ENCODE results near the gene TMEM238L.

TMEM238L gene

DNA sequence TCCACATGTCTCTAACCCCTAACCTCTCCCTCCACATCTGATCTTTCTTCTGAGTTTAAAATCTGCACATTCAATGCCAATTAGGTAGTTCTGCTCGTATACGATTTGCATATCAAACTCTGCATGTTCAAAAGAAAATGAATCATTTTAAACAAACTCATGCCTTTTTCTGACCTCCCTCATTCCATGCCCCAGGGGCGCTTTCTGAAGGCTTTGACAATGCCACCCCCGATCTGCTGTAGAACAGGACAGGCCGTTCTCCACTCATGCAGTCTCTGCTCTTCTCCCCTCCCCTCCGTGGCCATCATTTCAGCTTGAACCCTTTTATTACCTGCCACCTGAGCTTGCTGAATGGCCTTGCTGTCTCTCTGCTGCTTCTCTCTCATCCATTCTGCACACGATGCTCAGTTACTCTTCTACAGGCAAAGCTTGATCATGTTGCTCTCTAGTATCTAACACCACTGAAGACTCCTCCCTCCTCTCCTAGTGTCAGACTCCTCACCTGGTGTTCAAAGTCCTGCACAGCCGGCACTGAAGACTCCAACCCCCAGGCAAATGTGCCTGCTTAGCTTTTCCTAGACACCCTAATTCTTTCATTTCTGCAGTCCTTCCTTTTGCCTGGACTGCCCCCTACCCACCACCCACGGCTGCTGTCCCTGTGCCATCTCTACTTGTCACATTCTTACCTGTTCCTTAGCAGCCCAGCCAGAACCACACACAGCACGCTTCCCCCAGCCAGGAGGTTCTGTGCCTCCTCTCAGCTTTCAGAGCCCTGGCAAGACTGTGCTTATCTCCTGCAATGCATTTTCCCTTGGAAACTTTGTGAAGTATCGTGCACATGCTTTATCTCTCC is 6.2 kb downstream of the TMEM238L start:
- H3K4me3 ChIP-seq (ENCODE audit: low read depth, low read length) = no peak overlapping the region
- no peak for TF ChIP-seq CTCF (IDR thresholded peaks at IDR 0.05; ENCODE audit: borderline replicate concordance, insufficient read depth, low read depth, low read length)

- no peak overlapping the region for H3K4me3 ChIP-seq (ENCODE audit: low read depth, low read length)
- TF ChIP-seq CTCF (IDR thresholded peaks at IDR 0.05; ENCODE audit: borderline replicate concordance, insufficient read depth, low read depth, low read length) = no peak
These were observed 10.1 kb downstream of the TMEM238L start for GRCh38 chr17:10793816-10794215.

DNA sequence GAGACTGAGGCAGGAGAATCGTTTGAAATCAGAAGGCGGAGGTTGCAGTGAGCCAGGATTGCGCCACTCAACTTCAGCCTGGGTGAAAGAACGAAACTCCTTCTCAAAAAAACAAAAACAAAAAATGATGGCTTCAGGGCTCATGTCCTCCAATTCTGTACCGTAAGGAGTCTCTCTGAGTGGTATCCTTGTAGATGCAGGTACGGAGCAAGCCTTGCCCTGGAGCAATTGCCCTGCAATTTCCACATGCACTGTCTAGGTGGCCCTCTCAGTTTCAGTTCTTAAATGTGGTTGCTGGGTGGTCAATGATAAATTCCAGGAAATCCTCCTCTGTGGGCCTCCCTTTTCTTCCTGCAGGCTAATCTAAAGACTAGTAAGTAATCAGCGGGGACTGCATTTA is 10.6 kb downstream of the TMEM238L start:
- TF ChIP-seq CTCF (IDR thresholded peaks at IDR 0.05; ENCODE audit: borderline replicate concordance, insufficient read depth, low read depth, low read length) = no peak
- H3K4me3 ChIP-seq (ENCODE audit: low read depth, low read length) = no peak overlapping the region

- H3K4me3 ChIP-seq (ENCODE audit: low read depth, low read length) = no peak overlapping the region
- no peak for TF ChIP-seq CTCF (IDR thresholded peaks at IDR 0.05; ENCODE audit: borderline replicate concordance, insufficient read depth, low read depth, low read length)
These were observed 11.7 kb downstream of the TMEM238L start for GRCh38 chr17:10792151-10792550.

DNA sequence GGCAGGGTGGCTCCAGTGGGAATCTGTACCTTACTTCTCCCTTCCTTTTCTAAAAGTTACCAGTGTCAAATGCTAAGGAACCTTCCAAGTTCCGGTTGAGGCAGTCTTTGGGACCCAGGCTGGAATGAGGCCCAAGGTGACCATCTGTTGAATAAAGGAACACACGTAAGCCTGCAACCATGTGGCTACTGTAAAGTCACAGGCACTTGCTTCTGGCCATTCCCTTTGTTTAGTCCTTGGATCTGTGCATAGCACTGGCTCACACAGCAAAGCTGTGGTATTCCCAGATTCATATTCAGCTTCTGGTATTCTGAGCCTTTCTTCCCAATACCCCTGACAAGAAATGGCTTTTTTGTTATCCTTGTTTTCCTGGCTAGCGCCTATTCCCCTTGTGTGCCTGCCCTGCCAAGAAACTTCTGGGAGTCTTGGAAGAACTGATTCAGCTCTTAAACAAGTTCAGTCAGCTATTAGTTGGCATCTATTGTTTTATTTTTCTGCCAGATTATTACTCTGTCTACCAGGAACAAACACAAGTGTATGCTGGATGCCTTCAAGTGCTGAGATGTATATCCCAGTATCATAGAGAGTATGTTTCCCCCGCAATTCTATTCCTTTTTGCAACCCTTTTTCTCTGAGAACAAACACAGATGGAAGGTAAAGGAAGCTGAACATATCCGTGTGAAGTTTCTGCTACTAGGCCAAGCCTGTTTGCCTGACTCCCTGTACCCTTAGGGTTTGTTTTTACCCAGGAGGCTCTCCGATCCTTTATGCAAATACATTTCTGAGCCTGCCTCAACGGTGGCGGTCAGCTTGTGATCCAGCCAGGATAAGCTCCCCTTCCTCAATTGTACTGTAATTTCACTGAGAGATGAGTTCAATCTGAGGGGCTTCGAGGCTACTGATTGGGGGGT is 13.2 kb downstream of the TMEM238L start:
- TF ChIP-seq CTCF (IDR thresholded peaks at IDR 0.05; ENCODE audit: borderline replicate concordance, insufficient read depth, low read depth, low read length) = no peak
- H3K4me3 ChIP-seq (ENCODE audit: low read depth, low read length) = no peak overlapping the region

GRCh38 chr17:10789694-10790271 is 14.1 kb downstream of the TMEM238L start:
- TF ChIP-seq CTCF (IDR thresholded peaks at IDR 0.05; ENCODE audit: borderline replicate concordance, insufficient read depth, low read depth, low read length) = no peak
- H3K4me3 ChIP-seq (ENCODE audit: low read depth, low read length) = no peak overlapping the region
